HepG2 (cell line): ENCODE measurements around the gene GNA12.

ENCODE experiments used
- CREB1 ChIP-seq, 2 experiments: fragments of 450-650 bp in 1 of 2; IDR thresholded peaks; 2 replicates each; pipeline ENCODE4 v1.6.1; 2016 to 2017; ENCODE audit warnings: control low read depth in 1 of 2, mild to moderate bottlenecking in 1 of 2, missing compliant biosample characterization in 1 of 2, missing genetic modification characterization in 1 of 2
- CTCF ChIP-seq: sonication (generic); formaldehyde crosslinking; IDR thresholded peaks from 2 replicates; pipeline ENCODE4 v1.5.0; 2020; ENCODE audit warnings: mild to moderate bottlenecking, missing genetic modification reagents, moderate library complexity
- EEA1 ChIP-seq: sonication (generic); formaldehyde crosslinking; IDR thresholded peaks from 2 replicates; pipeline ENCODE4 v1.5.1; 2020; ENCODE audit warnings: mild to moderate bottlenecking, missing genetic modification reagents, borderline replicate concordance
- GTF2F1 ChIP-seq: fragments of 150-350 bp; IDR thresholded peaks from 2 replicates; pipeline ENCODE4 v1.6.1; 2014; ENCODE audit warnings: low read length
- HNF4A ChIP-seq: sonication (generic); formaldehyde crosslinking; IDR thresholded peaks from 2 replicates; pipeline ENCODE4 v1.4.0; 2020; ENCODE audit warnings: missing genetic modification reagents
- MXI1 ChIP-seq: IDR thresholded peaks from 3 replicates; pipeline ENCODE4 v1.6.1; 2012; ENCODE audit warnings: low read depth, low read length, inconsistent platforms, borderline replicate concordance
- NAIF1 ChIP-seq: sonication (generic); formaldehyde crosslinking; IDR thresholded peaks from 2 replicates; pipeline ENCODE4 v1.5.0; 2020; ENCODE audit warnings: mild to moderate bottlenecking, missing genetic modification reagents, borderline replicate concordance
- SETDB1 ChIP-seq: sonication (generic); formaldehyde crosslinking; IDR thresholded peaks from 2 replicates; pipeline ENCODE4 v1.5.1; 2020; ENCODE audit warnings: missing genetic modification reagents, mild to moderate bottlenecking, borderline replicate concordance
- TARDBP ChIP-seq: sonication (generic); formaldehyde crosslinking; IDR thresholded peaks from 2 replicates; pipeline ENCODE4 v1.8.0; 2022; ENCODE audit warnings: mild to moderate bottlenecking, missing genetic modification reagents
- TCF12 ChIP-seq, 2 experiments: fragments of 450-650 bp in 1 of 2; sonication (generic) in 1 of 2; formaldehyde crosslinking in 1 of 2; IDR thresholded peaks; 2 replicates each; pipeline versions ENCODE4 v1.6.1 to v1.8.0; 2017 to 2022; ENCODE audit warnings: antibody characterized with exemption in 1 of 2, mild to moderate bottlenecking in 1 of 2, missing genetic modification reagents in 1 of 2, moderate library complexity in 1 of 2
- ZFP36L1 ChIP-seq: sonication (generic); formaldehyde crosslinking; IDR thresholded peaks from 2 replicates; pipeline ENCODE4 v1.8.0; 2022; ENCODE audit warnings: mild to moderate bottlenecking, missing genetic modification reagents, moderate library complexity

- TF ChIP-seq ZFP36L1 (CRISPR knock-in tag) (no peak), NAIF1 (CRISPR knock-in tag) (no peak), EEA1 (CRISPR knock-in tag) (no peak), TCF12 (IDR thresholded peaks at IDR 0.05) (no peak), TCF12 (CRISPR knock-in tag; IDR thresholded peaks at IDR 0.05) (no peak), SETDB1 (CRISPR knock-in tag) (no peak), HNF4A (CRISPR knock-in tag) (no peak), GTF2F1 (no peak), CTCF (CRISPR knock-in tag) (no peak), CREB1 (IDR thresholded peaks at IDR 0.05) (no peak), CREB1 (CRISPR knock-in tag; IDR thresholded peaks at IDR 0.05) (no peak), MXI1 (no peak), TARDBP (no peak)
Measured at GRCh38 chr7:2791390-2791789, 52.7 kb downstream of the GNA12 start.
